ENCODE data around the gene GIT1. TPM values are rescaled to one million over a fixed set of nuclear protein-coding genes. Genes with fewer than 3 reads are reported as not detected.

Gene GIT1
- total and polyA plus RNA-seq, 7 donors, result 13.6 to 31.3 (median 17.4) TPM

GRCh38 chr17:29616300-29617048 lies 27.0 kb upstream of the GIT1 start:
- TF ChIP-seq POLR2A (IDR thresholded peaks at IDR 0.05) (no peak), EP300 (IDR thresholded peaks at IDR 0.05) (no peak), CTCF (IDR thresholded peaks at IDR 0.05) (no peak), POLR2AphosphoS5 (IDR thresholded peaks at IDR 0.05) (no peak)
- intact Hi-C loops (cut with DNase I), result loop anchor here (5.0 to 10.0 kb wide), 2 partner anchors 34 to 148 kb away; no protein-coding TSS in a partner anchor
- no peaks in the 10 kb centered on the region for H3K27me3 ChIP-seq
- WGBS, 2 donors, result 16 to 20% methylated on average over 32 of the region's 32 CpGs
- no peaks in the 10 kb centered on the region for H3K36me3 ChIP-seq
- H3K27ac ChIP-seq, result peak overlapping the region; percentile 68 to 79 (median 72)
- H3K4me1 ChIP-seq, result peaks cover 0 to 87% (median 78%) of the 10 kb centered on the region in 4 donors
- DNase-seq, result no peak
- H3K4me3 ChIP-seq, result peak overlapping the region; percentile 20 to 44 (median 40)
- H3K9me3 ChIP-seq, result no peaks in the 10 kb centered on the region

DNA sequence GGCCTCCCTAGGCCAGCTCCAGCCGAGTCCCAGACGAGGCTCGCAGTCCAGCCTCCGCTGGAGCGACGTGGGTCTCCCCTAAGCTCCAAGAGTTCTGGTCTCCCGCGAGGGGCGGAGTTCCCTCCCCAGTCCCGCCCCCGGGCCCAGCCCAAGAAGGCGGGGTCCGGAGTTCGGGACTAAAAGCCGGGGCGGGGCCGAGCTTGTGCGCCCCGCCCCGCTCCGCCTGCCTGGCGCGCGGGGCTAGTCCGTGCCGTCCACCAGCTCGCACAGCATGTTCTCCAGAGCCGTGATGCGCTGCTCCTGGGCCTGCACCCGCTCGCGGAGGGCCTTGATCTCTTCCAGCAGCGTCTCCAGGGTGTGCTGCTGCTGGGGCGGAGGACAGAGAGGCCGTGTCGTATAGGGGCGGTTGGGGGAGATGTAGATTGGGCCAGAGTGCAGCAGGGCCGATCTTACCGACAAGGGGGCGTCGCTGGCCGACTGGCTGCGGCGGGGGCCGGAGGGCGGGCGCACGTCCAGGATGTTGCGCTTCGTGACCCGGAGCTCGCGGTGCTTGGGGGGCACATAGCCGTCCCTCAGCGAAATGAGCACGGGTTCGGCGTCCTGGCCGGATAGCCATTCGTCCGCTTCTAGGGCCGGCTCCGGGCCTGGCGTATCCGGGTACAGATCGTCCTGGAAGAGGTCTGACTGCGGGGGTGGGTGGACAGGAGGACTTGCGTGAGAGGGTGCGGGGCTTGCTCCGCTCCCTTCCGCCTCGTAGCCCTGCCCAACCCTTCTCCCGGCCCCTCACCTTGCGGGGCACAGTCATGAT lies 26.2 kb upstream of the GIT1 start:
- WGBS, 2 donors, result 1 to 2% methylated on average over 74 of the region's 74 CpGs
- Histone ChIP-seq H3K4me3 (peak overlapping the region; percentile 20 to 44 (median 40)), H3K27ac (peak overlapping the region; percentile 68 to 79 (median 72)), H3K9me3 (no peaks in the 10 kb centered on the region), H3K36me3 (no peaks in the 10 kb centered on the region), H3K4me1 (peaks cover 0 to 81% (median 72%) of the 10 kb centered on the region in 4 donors), H3K27me3 (no peaks in the 10 kb centered on the region)
- DNase-seq, result peak; percentile 94
- intact Hi-C loops (cut with DNase I), result loop anchor here (5.0 to 10.0 kb wide), 2 partner anchors 33 to 149 kb away; no protein-coding TSS in a partner anchor
- TF ChIP-seq POLR2A (IDR thresholded peaks at IDR 0.05) (peak in 1 of 2 donors; percentile 57), CTCF (IDR thresholded peaks at IDR 0.05) (no peak), POLR2AphosphoS5 (IDR thresholded peaks at IDR 0.05) (peak; percentile 76 to 93 (median 83)), EP300 (IDR thresholded peaks at IDR 0.05) (no peak)

DNA sequence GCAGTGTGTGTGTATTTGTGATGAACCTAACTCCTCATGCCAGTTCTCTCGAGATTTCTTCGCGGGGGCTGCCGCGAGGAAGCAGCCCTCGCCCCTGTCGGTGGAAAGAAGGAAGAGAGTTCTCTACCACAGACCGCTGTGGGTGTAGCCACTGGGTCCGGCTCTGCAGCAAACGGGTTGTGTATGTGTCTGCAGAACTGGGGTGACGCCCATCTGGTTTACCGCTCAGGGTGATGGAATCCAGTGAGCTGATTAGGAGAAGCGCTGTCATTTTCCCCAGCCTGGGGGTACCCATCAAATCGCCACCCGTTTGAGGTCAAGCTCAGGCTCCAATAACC lies 25.6 kb upstream of the GIT1 start:
- Histone ChIP-seq H3K4me3 (peak overlapping the region in 3 of 4 donors; percentile 36 to 44 (median 44)), H3K27me3 (no peaks in the 10 kb centered on the region), H3K9me3 (no peaks in the 10 kb centered on the region), H3K4me1 (peaks cover 0 to 74% (median 72%) of the 10 kb centered on the region in 4 donors), H3K27ac (peak overlapping the region; percentile 68 to 79 (median 72)), H3K36me3 (no peaks in the 10 kb centered on the region)
- WGBS, 2 donors, result 3 to 10% methylated on average over 15 of the region's 15 CpGs
- DNase-seq, result no peak
- intact Hi-C loops (cut with DNase I), result loop anchor here (5.0 to 10.0 kb wide), 2 partner anchors 33 to 150 kb away; no protein-coding TSS in a partner anchor
- TF ChIP-seq CTCF (IDR thresholded peaks at IDR 0.05) (no peak), EP300 (IDR thresholded peaks at IDR 0.05) (no peak), POLR2AphosphoS5 (IDR thresholded peaks at IDR 0.05) (no peak), POLR2A (IDR thresholded peaks at IDR 0.05) (no peak)

GRCh38 chr17:29614349-29615047 lies 25.1 kb upstream of the GIT1 start:
- Histone ChIP-seq H3K9me3 (no peaks in the 10 kb centered on the region), H3K4me3 (no peak overlapping the region), H3K27ac (no peak overlapping the region), H3K27me3 (no peaks in the 10 kb centered on the region), H3K4me1 (peaks cover 0 to 71% (median 68%) of the 10 kb centered on the region in 4 donors), H3K36me3 (no peaks in the 10 kb centered on the region)
- TF ChIP-seq POLR2A (IDR thresholded peaks at IDR 0.05) (no peak), CTCF (IDR thresholded peaks at IDR 0.05) (no peak), EP300 (IDR thresholded peaks at IDR 0.05) (no peak), POLR2AphosphoS5 (IDR thresholded peaks at IDR 0.05) (no peak)
- 42 to 55% methylated on average over 16 of the region's 16 CpGs for WGBS, 2 donors
- no peak for DNase-seq
- intact Hi-C loops (cut with DNase I), result loop anchor here (5.0 to 10.0 kb wide), 2 partner anchors 32 to 150 kb away; no protein-coding TSS in a partner anchor
